ENCODE data around the gene SCAMP5. TPM values are rescaled to one million over a fixed set of nuclear protein-coding genes. Genes with fewer than 3 reads are reported as not detected.

The SCAMP5 gene
- total RNA-seq, 4 donors from 2014 or later, result 0.60 to 4.6 (median 2.6) TPM

DNA sequence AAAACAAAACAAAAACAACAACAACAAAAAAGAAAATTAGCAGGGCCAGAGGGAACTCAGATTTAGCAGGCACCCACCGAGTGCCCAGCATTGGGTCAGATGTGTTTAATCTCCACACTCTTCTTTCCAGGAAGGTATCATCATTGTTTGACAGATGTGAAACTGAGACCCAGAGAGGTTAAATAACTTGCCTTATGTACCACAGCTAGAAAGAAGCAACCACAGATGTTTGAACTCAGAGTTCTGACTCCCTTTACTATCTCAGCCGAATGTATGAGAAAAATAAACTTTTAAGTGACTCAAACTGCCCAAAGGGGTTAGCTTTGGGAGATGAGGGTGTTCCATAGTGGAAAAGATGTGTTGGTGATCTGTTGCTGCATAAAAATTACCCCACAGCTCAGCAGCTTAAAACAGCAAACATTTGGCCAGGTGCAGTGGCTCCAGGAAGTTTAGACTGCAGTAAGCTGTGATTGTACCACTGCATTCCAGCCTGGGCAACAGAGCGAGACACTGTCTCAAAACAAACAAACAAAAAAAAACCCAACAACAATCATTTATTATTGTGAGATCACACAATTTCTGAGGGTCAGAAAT lies 34.3 kb upstream of the SCAMP5 start:
- DNase-seq (ENCODE audit: low spot score) (no peak), ATAC-seq (ENCODE audit: low FRiP score) (no peak)
- no peak for TF ChIP-seq CTCF (IDR thresholded peaks at IDR 0.05)

GRCh38 chr15:74961616-74962015 lies 33.7 kb upstream of the SCAMP5 start:
- TF ChIP-seq CTCF (IDR thresholded peaks at IDR 0.05), result no peak
- ATAC-seq (ENCODE audit: low FRiP score) (no peak), DNase-seq (ENCODE audit: low spot score) (no peak)

DNA sequence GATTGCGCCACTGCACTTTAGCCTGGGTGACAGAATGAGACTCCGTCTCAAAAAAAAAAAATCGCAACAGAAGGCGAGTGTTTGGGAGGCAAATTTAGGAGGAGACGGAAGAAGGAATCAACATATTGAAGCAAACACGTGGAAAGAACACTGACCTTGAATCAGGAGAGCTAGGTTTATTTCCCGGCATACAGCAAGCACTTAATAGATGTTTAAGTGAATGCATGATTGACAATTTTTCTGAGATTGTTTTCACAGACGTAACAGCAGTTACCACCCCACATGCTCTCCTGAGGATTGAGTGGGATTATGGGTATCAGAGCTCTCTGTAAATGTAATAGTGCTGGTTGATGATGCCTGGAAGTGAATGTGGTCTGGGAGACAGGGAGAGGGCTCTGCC lies 33.1 kb upstream of the SCAMP5 start:
- TF ChIP-seq CTCF (IDR thresholded peaks at IDR 0.05), result no peak
- ATAC-seq (ENCODE audit: low FRiP score) (no peak), DNase-seq (ENCODE audit: low spot score) (no peak)

DNA sequence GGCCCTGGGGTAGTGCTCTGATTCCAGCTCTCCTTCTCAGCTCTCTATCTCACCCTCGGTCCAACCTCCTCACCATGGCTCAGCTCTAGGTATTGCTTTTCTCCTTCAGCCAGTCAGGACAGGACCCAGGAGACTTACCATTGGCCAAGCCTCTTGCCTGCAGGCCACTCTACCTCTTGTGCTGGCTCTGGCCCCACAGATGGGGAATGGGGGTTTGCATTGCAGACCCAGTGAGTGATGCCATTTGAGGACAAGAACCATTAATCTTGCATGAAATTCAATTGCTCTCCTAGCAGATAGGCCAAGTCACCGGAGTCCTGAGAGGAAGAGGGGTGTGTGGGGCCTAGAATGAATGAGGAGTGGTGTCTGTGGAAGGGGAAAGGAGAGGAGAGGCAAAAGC lies 32.7 kb upstream of the SCAMP5 start:
- DNase-seq (ENCODE audit: low spot score) (no peak), ATAC-seq (ENCODE audit: low FRiP score) (no peak)
- no peak for TF ChIP-seq CTCF (IDR thresholded peaks at IDR 0.05)

DNA sequence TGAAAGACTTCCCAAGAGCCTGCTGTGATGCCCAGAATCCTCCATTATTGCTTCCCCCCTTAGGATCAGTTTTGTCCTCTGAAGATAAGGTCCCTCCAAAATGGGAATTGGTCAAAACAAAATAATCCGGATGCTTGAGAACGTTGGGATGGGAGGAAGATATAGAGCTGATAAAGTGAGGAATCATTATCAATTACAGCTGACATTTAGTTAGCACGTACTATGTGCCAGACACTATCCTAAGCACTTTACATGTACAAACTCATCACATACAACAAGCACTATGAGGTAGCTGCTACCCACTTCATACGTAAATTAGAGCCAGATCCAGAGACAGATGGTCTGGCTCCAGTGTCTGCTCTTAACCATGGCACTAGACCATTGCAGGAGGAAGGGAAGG lies 32.1 kb upstream of the SCAMP5 start:
- no peak for TF ChIP-seq CTCF (IDR thresholded peaks at IDR 0.05)
- ATAC-seq (ENCODE audit: low FRiP score) (no peak), DNase-seq (ENCODE audit: low spot score) (no peak)

- no peak for DNase-seq (ENCODE audit: low spot score)
- ATAC-seq (ENCODE audit: low FRiP score), result no peak
- TF ChIP-seq CTCF (IDR thresholded peaks at IDR 0.05), result no peak
Observed at GRCh38 chr15:74964794-74965193, 30.6 kb upstream of the SCAMP5 start.

- TF ChIP-seq CTCF (IDR thresholded peaks at IDR 0.05), result no peak
- ATAC-seq (ENCODE audit: low FRiP score) (no peak), DNase-seq (ENCODE audit: low spot score) (no peak)
Observed at GRCh38 chr15:74967670-74968069, 27.7 kb upstream of the SCAMP5 start.

Measured in omental fat pad (tissue), 4 donors.